Fibroblast of the aortic adventitia (primary cell): ENCODE data around the gene SPC24. TPM values are rescaled to one million over a fixed set of nuclear protein-coding genes. Genes with fewer than 3 reads are reported as not detected.
"Not testable (repeated sequence)": the region's sequence is repeated elsewhere in the genome, so short reads cannot be mapped to it uniquely, and the experiment has no call there.

ENCODE experiments used
- DNase-seq: peaks from one replicate; pipeline ENCODE4 v3.0.0-alpha.2; 2010; ENCODE audit warnings: low read depth
- H3K4me3 ChIP-seq: 2 replicates; pipeline ENCODE4 v1.5.1; 2011; ENCODE audit warnings: low read depth, mild to moderate bottlenecking, control low read depth, low read length, moderate library complexity
- CTCF ChIP-seq: IDR thresholded peaks from 2 replicates; pipeline ENCODE4 v1.5.1; 2011; ENCODE audit warnings: mild to moderate bottlenecking, low read length, control low read depth, inconsistent platforms; ENCODE audit not compliant: insufficient read depth
- total RNA-seq: library from RNA; depleted of rRNA; stranded (reverse); fragments of >200 nt; gene quantifications from 2 replicates; pipeline ENCODE4 v1.2.3, GENCODE V29; 2012; ENCODE audit warnings: low replicate concordance

Gene SPC24
- total RNA-seq, 1 donor, result 49.0 TPM

GRCh38 chr19:11164879-11165406 lies 9.4 kb upstream of the SPC24 start:
- DNase-seq, result peak; percentile 100
- TF ChIP-seq CTCF, result no peak
- peak overlapping the region; percentile 54 for H3K4me3 ChIP-seq

- peak overlapping the region; percentile 54 for H3K4me3 ChIP-seq
- no peak for TF ChIP-seq CTCF
- DNase-seq, result peak; percentile 63
Observed at GRCh38 chr19:11164296-11164695, 8.7 kb upstream of the SPC24 start.

GRCh38 chr19:11160440-11160768 lies 4.8 kb upstream of the SPC24 start:
- DNase-seq, H3K4me3 ChIP-seq: not testable (repeated sequence)

GRCh38 chr19:11159598-11160439 lies 4.2 kb upstream of the SPC24 start:
- peak; percentile 37 for TF ChIP-seq CTCF
- DNase-seq, result peak; percentile 92
- H3K4me3 ChIP-seq, result peak overlapping the region; percentile 25

- H3K4me3 ChIP-seq, result peak overlapping the region; percentile 91
- TF ChIP-seq CTCF, result no peak
- no peak for DNase-seq
Observed at GRCh38 chr19:11154683-11155047, 917 bp downstream of the SPC24 start.

GRCh38 chr19:11152318-11153062 lies 3.1 kb downstream of the SPC24 start:
- TF ChIP-seq CTCF, result no peak
- H3K4me3 ChIP-seq, result no peak overlapping the region
- peak; percentile 92 for DNase-seq

GRCh38 chr19:11151181-11151580 lies 4.4 kb downstream of the SPC24 start:
- DNase-seq, result peak; percentile 54
- no peak for TF ChIP-seq CTCF
- H3K4me3 ChIP-seq, result no peak overlapping the region
